HG02885 (cell line): ENCODE measurements around the gene CD180.
"Not testable (repeated sequence)": the region's sequence is repeated elsewhere in the genome, so short reads cannot be mapped to it uniquely, and the experiment has no call there.

ENCODE experiments used
- ATAC-seq: cut with Tn5 transposase; IDR thresholded peaks from one replicate; pipeline ENCODE4 v1.9.1; 2021; ENCODE audit warnings: mild to moderate bottlenecking; ENCODE audit not compliant: unreplicated experiment, poor library complexity

CD180 gene

DNA sequence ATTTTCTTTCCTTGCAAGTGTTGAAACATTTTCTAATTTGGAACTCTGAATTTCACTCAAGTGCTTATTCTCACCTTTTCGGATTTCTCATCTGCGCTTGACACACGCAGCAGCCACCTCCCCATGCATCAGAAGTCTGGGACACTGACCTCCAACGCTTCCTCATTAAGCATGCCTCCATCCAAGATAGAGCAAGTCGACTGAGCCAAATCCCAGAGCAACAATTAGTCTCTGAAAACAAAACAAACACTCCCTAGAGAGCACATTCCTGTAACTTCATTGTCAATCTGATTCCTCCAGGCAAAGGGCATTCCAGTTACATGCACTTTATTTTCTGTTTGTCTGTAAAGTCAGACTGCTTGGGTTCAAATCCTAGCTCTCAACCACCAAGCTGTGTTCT, 5.7 kb downstream of the CD180 start:
- no peak for ATAC-seq

DNA sequence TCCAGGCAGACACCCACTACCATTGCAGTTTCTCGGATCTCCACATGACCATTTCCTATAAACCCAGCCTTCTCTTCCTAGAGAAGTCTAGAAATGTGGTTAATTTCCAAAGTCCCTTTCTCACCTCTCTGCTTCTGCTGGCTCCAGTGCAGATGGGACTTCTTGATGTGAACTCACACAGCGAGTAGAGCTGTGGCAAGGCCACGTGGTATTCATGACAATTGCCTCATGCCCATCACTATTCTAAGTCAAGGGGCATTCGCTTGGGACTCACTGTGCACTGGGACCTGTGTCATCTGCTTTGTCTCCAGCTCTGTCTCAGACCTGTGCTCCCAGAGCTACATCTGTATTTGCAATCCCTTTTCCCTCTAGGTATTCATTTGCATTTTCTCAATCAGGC, 6.2 kb downstream of the CD180 start:
- no peak for ATAC-seq

DNA sequence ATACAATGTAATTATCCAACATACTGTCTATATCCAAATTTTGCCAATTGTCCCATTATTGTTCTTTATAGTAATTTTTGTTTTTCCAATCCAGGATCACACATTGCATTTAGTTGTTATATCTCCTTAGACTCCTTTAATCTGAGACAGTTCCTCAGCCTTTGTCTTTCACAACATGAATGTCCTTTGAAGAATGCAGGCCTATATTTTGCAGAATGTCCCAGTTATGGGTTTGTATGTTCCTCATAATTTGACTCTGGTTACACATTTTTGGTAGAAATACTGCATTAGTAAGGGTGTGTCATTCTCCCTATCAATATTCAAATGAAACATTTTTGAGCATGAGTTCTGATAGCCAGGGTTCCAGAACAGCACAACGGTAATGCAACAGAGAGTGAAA, 6.7 kb downstream of the CD180 start:
- no peak for ATAC-seq

GRCh38 chr5:67189079-67189354, 7.6 kb downstream of the CD180 start:
- no peak for ATAC-seq

- no peak for ATAC-seq
Measured at GRCh38 chr5:67188274-67189078, 8.1 kb downstream of the CD180 start.

- peak; percentile 66 for ATAC-seq
Measured at GRCh38 chr5:67187006-67187715, 9.4 kb downstream of the CD180 start.

GRCh38 chr5:67183859-67184258, 12.7 kb downstream of the CD180 start:
- no peak for ATAC-seq

DNA sequence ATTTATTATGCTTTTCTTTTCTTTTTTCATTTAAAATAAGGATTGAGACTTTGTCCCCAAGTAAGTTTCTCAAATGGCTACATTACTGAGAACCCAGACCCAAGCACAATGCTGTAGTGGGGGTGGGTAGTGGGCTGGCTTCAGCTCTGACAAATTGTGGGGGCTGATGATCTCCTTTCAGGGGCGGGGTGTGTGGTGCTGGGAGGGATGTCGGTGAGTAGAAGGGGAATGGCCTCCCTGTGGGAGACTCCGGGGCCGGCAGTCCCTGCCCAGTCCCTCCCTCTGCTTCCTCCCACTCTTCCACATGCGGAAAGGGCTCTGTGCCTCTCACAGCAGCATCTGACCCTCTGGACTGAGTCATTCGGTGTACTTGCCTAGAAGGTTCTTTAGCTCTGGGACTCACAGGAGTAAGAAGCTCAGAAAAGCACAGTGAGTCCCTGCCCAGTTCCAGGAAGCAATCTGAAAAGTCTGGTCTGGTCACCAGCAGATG, 14.3 kb downstream of the CD180 start:
- ATAC-seq, result no peak

DNA sequence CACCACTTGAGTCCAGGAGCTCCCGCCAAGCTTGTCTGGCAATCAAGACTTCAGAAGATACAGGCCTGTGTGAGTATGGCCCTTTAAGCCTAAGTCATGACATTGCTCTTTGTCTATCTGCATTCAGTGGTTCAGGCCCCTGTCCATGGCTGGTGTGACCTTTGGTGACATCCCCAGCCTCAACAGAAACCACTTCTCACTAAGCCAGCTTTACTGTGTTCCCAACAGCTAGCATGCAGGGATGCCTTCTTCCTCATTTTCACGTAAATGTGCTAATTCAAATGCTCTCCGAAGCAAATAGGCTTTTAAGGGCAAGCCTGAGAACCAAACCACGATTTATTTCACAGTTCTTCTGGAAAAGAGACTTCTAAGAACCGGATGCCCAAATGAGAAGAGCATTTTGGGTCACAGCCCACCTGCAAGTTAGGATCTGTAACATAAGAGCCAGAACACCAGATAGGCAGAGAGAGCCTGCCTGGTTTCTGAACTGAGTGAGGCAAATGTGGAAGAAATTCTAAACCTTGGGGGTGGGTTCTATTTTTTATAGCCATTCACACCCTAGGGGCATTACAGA, 14.9 kb downstream of the CD180 start:
- no peak for ATAC-seq

- no peak for ATAC-seq
Measured at GRCh38 chr5:67179697-67180361, 16.8 kb downstream of the CD180 start.

GRCh38 chr5:67178966-67179365, 17.6 kb downstream of the CD180 start:
- ATAC-seq, result no peak

DNA sequence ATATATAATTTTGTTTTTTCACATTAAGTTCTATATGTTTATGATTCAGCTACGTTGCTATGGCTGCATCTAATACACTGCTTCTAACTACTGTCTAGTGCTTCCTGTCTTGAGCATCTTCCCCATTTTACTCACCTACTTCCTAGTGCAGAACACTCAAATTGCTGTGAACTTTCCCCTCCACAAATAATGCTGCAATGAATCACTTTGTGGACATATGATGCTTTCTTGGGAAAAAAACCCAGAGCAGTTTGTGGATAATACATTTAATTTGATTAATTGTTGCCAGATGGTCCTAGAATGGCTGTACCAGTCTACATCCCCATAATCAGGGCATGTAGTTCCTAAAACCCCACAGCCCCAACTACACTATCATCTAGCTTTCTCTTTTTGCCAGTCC, 18.5 kb downstream of the CD180 start:
- no peak for ATAC-seq

- ATAC-seq, result no peak
Measured at GRCh38 chr5:67176936-67177335, 19.7 kb downstream of the CD180 start.

GRCh38 chr5:67173959-67174358, 22.6 kb downstream of the CD180 start:
- ATAC-seq, result no peak

DNA sequence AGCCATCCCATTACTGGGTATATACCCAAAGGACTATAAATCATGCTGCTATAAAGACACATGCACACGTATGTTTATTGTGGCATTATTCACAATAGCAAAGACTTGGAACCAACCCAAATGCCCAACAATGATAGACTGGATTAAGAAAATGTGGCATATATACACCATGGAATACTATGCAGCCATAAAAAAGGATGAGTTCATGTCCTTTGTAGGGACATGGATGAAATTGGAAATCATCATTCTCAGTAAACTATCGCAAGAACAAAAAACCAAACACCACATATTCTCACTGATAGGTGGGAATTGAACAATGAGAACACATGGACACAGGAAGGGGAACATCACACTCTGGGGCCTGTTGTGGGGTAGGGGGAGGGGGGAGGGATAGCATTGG, 23.2 kb downstream of the CD180 start:
- not testable (repeated sequence) for ATAC-seq

DNA sequence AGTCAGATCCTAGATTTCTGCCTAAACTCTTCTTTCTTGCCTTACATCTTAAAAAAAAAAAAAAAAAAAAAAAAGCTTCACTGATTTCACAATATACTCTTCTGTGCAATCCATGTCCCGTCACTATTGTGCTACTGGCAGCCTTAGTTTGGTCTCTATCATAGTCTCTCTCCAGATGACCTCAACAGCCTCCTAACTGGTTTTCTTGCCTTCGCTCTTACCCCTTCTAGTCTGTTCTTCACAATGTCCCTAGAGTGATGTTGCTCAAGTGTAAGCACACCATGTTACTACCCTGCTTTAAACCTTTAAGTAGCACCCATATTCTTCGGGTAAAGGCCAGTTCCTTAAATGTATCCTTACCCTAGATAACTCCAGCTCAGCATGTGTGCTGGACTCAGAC, 25.8 kb downstream of the CD180 start:
- no peak for ATAC-seq

DNA sequence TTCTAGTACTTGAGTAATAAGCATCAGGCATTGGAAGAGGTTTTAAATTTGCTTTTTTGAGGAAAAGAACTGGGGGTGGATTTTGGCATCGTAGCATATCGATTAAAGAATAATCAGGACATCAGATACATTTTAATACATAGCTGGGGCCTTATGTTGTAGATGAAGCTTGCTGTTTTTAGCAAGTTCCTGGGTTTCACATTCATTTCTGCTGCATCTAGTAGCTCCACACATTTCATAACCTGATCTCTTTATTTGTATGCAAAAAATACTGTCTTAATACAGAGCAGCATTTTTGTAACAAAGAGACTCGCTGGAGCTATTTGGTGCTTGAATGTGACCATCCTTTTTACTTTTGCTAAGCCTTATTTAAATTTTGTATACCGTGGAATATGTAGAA, 28.5 kb downstream of the CD180 start:
- ATAC-seq, result no peak

GRCh38 chr5:67166460-67167285, 29.9 kb downstream of the CD180 start:
- ATAC-seq, result peak; percentile 19

- ATAC-seq, result peak; percentile 82
Measured at GRCh38 chr5:67165526-67166459, 30.8 kb downstream of the CD180 start.
